Measurements from ENCODE around the gene MYH10.
A peak's percentile ranks its signal among the peaks of the same experiment; 100 is the strongest.

Gene MYH10

DNA sequence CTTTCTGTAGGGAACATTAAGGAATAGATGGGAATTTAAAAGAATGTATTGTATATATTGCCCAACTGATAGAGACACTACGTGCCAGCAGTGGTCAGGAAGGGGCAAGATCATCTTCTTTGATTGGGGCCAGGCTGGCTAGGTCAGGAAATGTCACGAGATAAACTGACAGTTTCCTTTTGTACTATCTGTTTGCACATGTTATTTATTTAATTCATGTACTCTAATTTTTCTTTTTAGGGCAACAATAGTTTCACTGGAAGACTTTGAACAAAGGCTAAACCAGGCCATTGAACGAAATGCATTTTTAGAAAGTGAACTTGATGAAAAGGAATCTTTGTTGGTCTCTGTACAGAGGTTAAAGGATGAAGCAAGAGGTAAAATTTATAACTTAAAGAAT, 182.2 kb downstream of the MYH10 start:
- no peak for DNase-seq (ENCODE audit: low spot score)

GRCh38 chr17:8447799-8448198, 182.7 kb downstream of the MYH10 start:
- no peak for DNase-seq (ENCODE audit: low spot score)

DNA sequence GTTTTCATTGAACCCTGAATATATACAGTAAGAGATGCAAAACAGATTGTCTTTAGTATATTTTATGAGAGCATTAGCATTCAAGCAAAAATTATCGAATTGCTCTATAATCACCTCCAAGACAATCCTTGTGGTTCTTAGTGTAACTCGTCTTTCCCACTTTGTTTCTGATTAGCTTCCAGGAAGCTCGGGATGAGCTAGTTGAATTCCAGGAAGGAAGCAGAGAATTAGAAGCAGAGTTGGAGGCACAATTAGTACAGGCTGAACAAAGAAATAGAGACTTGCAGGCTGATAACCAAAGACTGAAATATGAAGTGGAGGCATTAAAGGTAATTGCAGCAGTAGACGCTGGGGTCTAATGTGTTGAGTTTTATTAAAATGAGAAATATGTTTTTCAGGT, 185.0 kb downstream of the MYH10 start:
- no peak for DNase-seq (ENCODE audit: low spot score)

GRCh38 chr17:8444494-8444893, 186.0 kb downstream of the MYH10 start:
- DNase-seq (ENCODE audit: low spot score) = no peak

- no peak for DNase-seq (ENCODE audit: low spot score)
Observed at GRCh38 chr17:8443756-8444155, 186.8 kb downstream of the MYH10 start.

GRCh38 chr17:8442310-8442709, 188.2 kb downstream of the MYH10 start:
- DNase-seq (ENCODE audit: low spot score) = no peak

DNA sequence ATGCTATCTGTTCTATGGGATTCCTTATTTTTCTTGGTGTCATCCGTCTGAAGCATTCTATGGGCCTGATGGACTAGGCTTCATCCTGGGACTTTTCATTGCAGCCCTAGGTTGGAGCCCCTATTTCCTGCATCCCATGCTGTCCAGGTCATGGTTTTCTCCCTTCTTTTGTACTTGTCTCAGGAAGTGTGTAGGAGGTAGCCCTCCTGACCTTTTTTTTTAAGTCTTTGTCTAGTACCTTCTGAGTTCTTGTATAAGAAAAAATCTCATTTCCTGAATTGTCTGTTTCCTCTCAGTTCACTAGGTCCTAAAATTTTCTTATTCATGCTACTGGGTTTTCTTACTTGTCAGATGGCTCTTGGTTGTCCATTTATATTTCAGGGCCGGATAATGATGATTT, 188.8 kb downstream of the MYH10 start:
- no peak for DNase-seq (ENCODE audit: low spot score)

DNA sequence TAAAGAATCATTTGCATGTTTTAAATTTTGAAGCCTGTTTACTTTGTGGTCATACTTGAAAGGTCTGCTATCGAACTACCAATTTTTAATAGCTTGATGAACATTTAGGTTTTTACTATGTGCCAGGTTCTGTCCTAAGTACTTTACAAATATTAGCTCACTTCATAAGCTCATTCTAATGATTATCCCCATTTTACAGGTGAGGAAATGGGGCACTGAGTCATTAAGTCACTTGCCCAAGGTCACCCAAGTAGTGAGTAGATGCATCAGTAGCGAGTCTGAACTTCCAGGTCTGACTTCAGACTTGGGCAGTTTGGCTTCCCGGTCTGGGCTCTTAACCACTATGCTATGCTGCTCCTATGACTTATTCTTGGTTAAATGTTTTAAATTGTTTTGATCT, 190.8 kb downstream of the MYH10 start:
- DNase-seq (ENCODE audit: low spot score) = no peak

GRCh38 chr17:8438441-8438840, 192.1 kb downstream of the MYH10 start:
- DNase-seq (ENCODE audit: low spot score) = no peak

- DNase-seq (ENCODE audit: low spot score) = no peak
Observed at GRCh38 chr17:8436844-8437171, 193.7 kb downstream of the MYH10 start.

DNA sequence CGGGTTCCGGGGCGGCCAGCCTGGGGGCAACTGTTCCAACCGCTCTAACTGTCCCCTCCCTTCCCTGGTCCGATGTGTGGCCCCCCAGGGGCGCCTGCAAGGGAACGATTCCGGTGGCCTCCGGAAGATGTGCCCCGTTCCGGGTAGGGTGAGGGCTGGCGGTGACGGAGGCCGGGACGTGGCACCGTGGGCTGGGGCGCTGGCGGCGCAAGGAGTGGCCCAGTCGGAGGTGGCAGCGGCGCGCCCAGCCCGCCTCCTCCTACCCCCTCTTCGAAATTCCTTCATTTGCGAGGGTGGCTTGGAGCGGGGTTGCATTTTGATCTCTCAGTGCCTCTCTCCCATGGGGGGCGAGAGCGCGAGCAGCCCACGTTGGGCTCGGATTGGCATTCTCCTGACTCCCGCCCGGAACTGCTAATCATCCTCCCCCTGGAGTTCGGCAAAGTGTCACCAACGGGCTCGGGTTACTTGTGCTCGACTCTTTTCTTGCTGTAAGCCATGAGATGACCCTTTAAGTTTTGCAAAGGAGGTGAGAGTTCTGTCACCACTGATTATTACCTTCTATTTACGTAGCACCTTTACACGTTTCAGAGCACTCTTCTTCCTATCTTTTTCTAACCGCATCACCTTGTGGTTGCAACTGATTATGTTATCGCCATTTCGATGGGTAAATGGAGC, 194.2 kb downstream of the MYH10 start:
- peak; percentile 52 for DNase-seq (ENCODE audit: low spot score)

DNA sequence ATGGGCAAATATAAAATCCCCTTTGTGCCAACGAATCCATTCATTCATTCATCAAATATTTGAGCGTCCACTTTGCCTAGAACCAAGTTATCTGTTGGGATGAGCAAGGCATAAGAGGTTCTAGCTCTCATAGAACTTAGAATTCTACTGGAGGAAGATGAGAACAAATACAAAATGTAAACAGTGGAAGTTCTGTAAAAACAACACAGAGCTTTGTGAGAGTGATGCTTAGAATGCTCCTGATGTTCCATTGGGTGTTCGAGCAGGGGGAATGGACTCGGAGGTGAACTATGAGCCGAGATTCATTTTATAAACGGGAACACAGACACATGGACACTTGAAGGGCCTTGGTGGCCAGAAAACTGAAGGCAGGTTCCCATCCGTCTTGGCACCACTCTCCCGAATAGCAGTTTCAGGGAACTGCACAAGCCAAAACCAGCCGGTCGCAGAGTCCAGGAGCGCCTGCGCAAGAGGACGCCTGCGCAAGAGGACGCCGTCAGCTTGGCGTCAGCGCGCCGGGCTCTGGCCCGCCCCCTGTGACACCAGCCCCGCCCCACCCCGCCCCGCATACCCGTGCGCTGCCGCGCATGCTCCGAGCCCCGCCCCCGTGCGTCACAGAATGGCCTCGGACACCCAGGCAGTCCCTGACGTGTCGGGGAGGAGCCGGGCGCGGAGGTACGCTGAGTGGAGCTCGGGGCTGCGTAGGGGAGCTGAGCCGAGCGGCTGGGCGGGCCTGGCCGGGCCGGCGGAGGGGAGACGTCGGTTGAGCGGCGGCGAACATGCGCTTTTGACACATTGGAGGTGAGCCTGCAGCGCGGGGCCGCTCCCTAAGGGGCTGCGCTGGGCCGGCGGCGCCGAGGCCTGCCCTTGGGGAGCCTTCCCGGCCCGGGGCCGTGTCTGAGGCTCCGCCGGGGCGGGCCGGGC, 195.0 kb downstream of the MYH10 start, which contains the start of gene NDEL1:
Gene NDEL1, plus strand, starts transcription at position 640 of the 924 bp plus-strand sequence. CDS start 8,388 bp downstream, outside the sequence.
- peak; percentile 98 for DNase-seq (ENCODE audit: low spot score)

GRCh38 chr17:8430966-8431365, 199.6 kb downstream of the MYH10 start:
- no peak for DNase-seq (ENCODE audit: low spot score)

GRCh38 chr17:8426802-8427201, 203.7 kb downstream of the MYH10 start:
- no peak for DNase-seq (ENCODE audit: low spot score)

GRCh38 chr17:8426094-8426720, 204.3 kb downstream of the MYH10 start:
- no peak for DNase-seq (ENCODE audit: low spot score)

Small RNA genes lying within 50 kb of the gene (small RNA-seq; reads per million reads assigned to genes)
- gene RNU7-43P = 0 reads per million in 2 experiments
